Nephron progenitor cell (in vitro differentiated cells): ENCODE results near the gene SAFB.

Experiments used
- DNase-seq: peaks from one replicate; pipeline ENCODE4 v3.0.0; 2021
- H3K27ac Mint-ChIP-seq: 2 replicates; pipeline ENCODE4 v1.8.0; 2021; ENCODE audit warnings: mild to moderate bottlenecking, moderate library complexity, mixed read lengths
- H3K27me3 Mint-ChIP-seq: 2 replicates; pipeline ENCODE4 v1.8.0; 2021; ENCODE audit warnings: mild to moderate bottlenecking, low read depth, mixed read lengths; ENCODE audit not compliant: poor library complexity
- H3K36me3 Mint-ChIP-seq: 2 replicates; pipeline ENCODE4 v1.8.0; 2021; ENCODE audit warnings: low read depth, mixed read lengths
- H3K4me1 Mint-ChIP-seq: 2 replicates; pipeline ENCODE4 v1.8.0; 2021; ENCODE audit warnings: mixed read lengths
- H3K4me3 Mint-ChIP-seq: 2 replicates; pipeline ENCODE4 v1.8.0; 2021; ENCODE audit warnings: mild to moderate bottlenecking, moderate library complexity, mixed read lengths
- H3K9me3 Mint-ChIP-seq: 2 replicates; pipeline ENCODE4 v1.8.0; 2021; ENCODE audit warnings: mild to moderate bottlenecking, moderate library complexity, mixed read lengths
- CTCF ChIP-seq: fragments of 200-600 bp; sonication (generic); IDR thresholded peaks from 2 replicates; pipeline ENCODE4 v1.5.0; 2021; ENCODE audit warnings: antibody characterized with exemption

Gene SAFB

GRCh38 chr19:5619946-5620345 lies 2.9 kb upstream of the SAFB start:
- H3K27me3 Mint-ChIP-seq, result peaks cover 9% of the 10 kb centered on the region
- DNase-seq, result no peak
- H3K4me1 Mint-ChIP-seq, result peaks cover 31% of the 10 kb centered on the region
- H3K4me3 Mint-ChIP-seq, result peak overlapping the region; percentile 100
- peaks cover 3% of the 10 kb centered on the region for H3K9me3 Mint-ChIP-seq
- no peak for TF ChIP-seq CTCF
- peaks cover 54% of the 10 kb centered on the region for H3K36me3 Mint-ChIP-seq
- H3K27ac Mint-ChIP-seq, result peak overlapping the region; percentile 58

GRCh38 chr19:5621311-5621944 lies 1.5 kb upstream of the SAFB start:
- TF ChIP-seq CTCF, result no peak
- Mint-ChIP-seq H3K4me1 (peaks cover 46% of the 10 kb centered on the region), H3K4me3 (peak overlapping the region; percentile 100)

GRCh38 chr19:5621945-5622464 lies 878 bp upstream of the SAFB start:
- H3K36me3 Mint-ChIP-seq, result peaks cover 57% of the 10 kb centered on the region
- H3K4me1 Mint-ChIP-seq, result peaks cover 49% of the 10 kb centered on the region
- peak; percentile 27 for DNase-seq
- H3K4me3 Mint-ChIP-seq, result peak overlapping the region; percentile 100
- H3K27ac Mint-ChIP-seq, result peak overlapping the region; percentile 97
- H3K27me3 Mint-ChIP-seq, result peaks cover 9% of the 10 kb centered on the region
- H3K9me3 Mint-ChIP-seq, result peaks cover 3% of the 10 kb centered on the region
- TF ChIP-seq CTCF, result no peak

More at GRCh38 chr19:5621311-5621944, 1.5 kb upstream of the SAFB start:
- H3K27ac Mint-ChIP-seq, result peak overlapping the region; percentile 97
- H3K27me3 Mint-ChIP-seq, result peaks cover 9% of the 10 kb centered on the region
- H3K9me3 Mint-ChIP-seq, result peaks cover 3% of the 10 kb centered on the region
- DNase-seq, result no peak
- peaks cover 57% of the 10 kb centered on the region for H3K36me3 Mint-ChIP-seq

GRCh38 chr19:5623397-5624017 lies 624 bp downstream of the SAFB start:
- H3K36me3 Mint-ChIP-seq, result peaks cover 55% of the 10 kb centered on the region
- peak overlapping the region; percentile 100 for H3K4me3 Mint-ChIP-seq
- DNase-seq, result no peak
- H3K4me1 Mint-ChIP-seq, result peaks cover 64% of the 10 kb centered on the region
- TF ChIP-seq CTCF, result no peak
- peaks cover 3% of the 10 kb centered on the region for H3K9me3 Mint-ChIP-seq
- H3K27me3 Mint-ChIP-seq, result peaks cover 9% of the 10 kb centered on the region
- peak overlapping the region; percentile 100 for H3K27ac Mint-ChIP-seq

GRCh38 chr19:5624018-5624663 lies 1.3 kb downstream of the SAFB start:
- H3K27me3 Mint-ChIP-seq, result peaks cover 11% of the 10 kb centered on the region
- peak; percentile 30 for DNase-seq
- peaks cover 3% of the 10 kb centered on the region for H3K9me3 Mint-ChIP-seq
- peaks cover 55% of the 10 kb centered on the region for H3K36me3 Mint-ChIP-seq
- peak overlapping the region; percentile 100 for H3K4me3 Mint-ChIP-seq
- peaks cover 70% of the 10 kb centered on the region for H3K4me1 Mint-ChIP-seq
- no peak for TF ChIP-seq CTCF
- peak overlapping the region; percentile 96 for H3K27ac Mint-ChIP-seq
